Caco-2 (cell line): ENCODE results near the gene ZNF606. TPM values are rescaled to one million over a fixed set of nuclear protein-coding genes. Genes with fewer than 3 reads are reported as not detected.
A peak's percentile ranks its signal among the peaks of the same experiment; 100 is the strongest.
"Not testable (repeated sequence)": the region's sequence is repeated elsewhere in the genome, so short reads cannot be mapped to it uniquely, and the experiment has no call there.

Source experiments
- BruUV-seq: library from RNA; stranded (reverse); fragments of 400-500 nt; replicated peaks from 2 replicates; lab custom pipeline; 2021; lab: Mats Ljungman, UMichigan
- CTCF ChIA-PET: fragments of 300-600 bp; sonication (Branson Sonifier 250); formaldehyde crosslinking; loops from one replicate; lab custom pipeline; 2022; ENCODE audit warnings: antibody characterized with exemption; lab: Charles Lee
- POLR2A ChIA-PET: fragments of 300-600 bp; sonication (Branson Sonifier 250); formaldehyde crosslinking; loops from one replicate; lab custom pipeline; 2022; ENCODE audit warnings: antibody characterized with exemption; lab: Charles Lee
- DNase-seq, 2 experiments: peaks; one replicate each; pipeline versions ENCODE4 v3.0.0 to v3.0.0-alpha.2; 2020 to 2022
- H3K27me3 ChIP-seq: replicated peaks from 2 replicates; pipeline ENCODE4 v1.6.0; 2011; ENCODE audit warnings: low read length; ENCODE audit not compliant: control insufficient read depth, insufficient read depth
- H3K36me3 ChIP-seq: 2 replicates; pipeline ENCODE4 v1.5.1; 2011; ENCODE audit warnings: low read length; ENCODE audit not compliant: control insufficient read depth, insufficient read depth
- H3K4me1 ChIP-seq: fragments of 250-450 bp; sonication (Bioruptor Pico); 2 replicates; pipeline ENCODE4 v1.5.1; 2020; ENCODE audit warnings: mild to moderate bottlenecking
- H3K4me3 ChIP-seq: 2 replicates; pipeline ENCODE4 v1.5.1; 2011; ENCODE audit warnings: low read depth, mild to moderate bottlenecking, control low read depth, low read length
- H3K9me3 ChIP-seq: fragments of 250-450 bp; sonication (Bioruptor Pico); 2 replicates; pipeline ENCODE4 v1.5.1; 2020; ENCODE audit warnings: mild to moderate bottlenecking, moderate library complexity
- H3K27ac Mint-ChIP-seq: one replicate; pipeline ENCODE4 v1.8.0; 2022; ENCODE audit warnings: mixed read lengths; ENCODE audit not compliant: unreplicated experiment
- H3K27me3 Mint-ChIP-seq: one replicate; pipeline ENCODE4 v1.8.0; 2022; ENCODE audit warnings: mixed read lengths; ENCODE audit not compliant: insufficient read depth, unreplicated experiment
- H3K36me3 Mint-ChIP-seq: one replicate; pipeline ENCODE4 v1.8.0; 2022; ENCODE audit warnings: mild to moderate bottlenecking, mixed read lengths; ENCODE audit not compliant: insufficient read depth, unreplicated experiment
- H3K4me1 Mint-ChIP-seq: one replicate; pipeline ENCODE4 v1.8.0; 2022; ENCODE audit warnings: low read depth, mixed read lengths; ENCODE audit not compliant: unreplicated experiment
- H3K4me3 Mint-ChIP-seq: one replicate; pipeline ENCODE4 v1.8.0; 2022; ENCODE audit warnings: mild to moderate bottlenecking, moderate library complexity, mixed read lengths; ENCODE audit not compliant: unreplicated experiment
- H3K9me3 Mint-ChIP-seq: one replicate; pipeline ENCODE4 v1.8.0; 2022; ENCODE audit warnings: mixed read lengths; ENCODE audit not compliant: unreplicated experiment
- CTCF ChIP-seq, 2 experiments: fragments of 200-600 bp in 1 of 2; IDR thresholded peaks; 1 replicate in 1 of 2; 2 replicates in 1 of 2; pipeline versions ENCODE4 v1.5.1 to v1.8.0; 2011 to 2022; ENCODE audit warnings: antibody characterized with exemption in 1 of 2, control low read depth in 1 of 2, inconsistent platforms in 1 of 2, low read depth in 1 of 2, low read length in 1 of 2, mild to moderate bottlenecking in 1 of 2, moderate library complexity in 1 of 2; ENCODE audit not compliant: insufficient read depth in 1 of 2, severe bottlenecking in 1 of 2, unreplicated experiment in 1 of 2
- intact Hi-C: fragments of 100-400 bp; cut with micrococcal nuclease; formaldehyde crosslinking; loops from one replicate; pipeline ENCODE4 v1.10.0; 2022; ENCODE audit not compliant: unreplicated experiment
- total RNA-seq: library from RNA; stranded (reverse); gene quantifications from 2 replicates; pipeline ENCODE4 v1.2.3, GENCODE V29; 2022

ZNF606 gene
- total RNA-seq, 1 experiment from 2014 or later = 13.0 TPM

- POLR2A ChIA-PET = no interaction called here
- Mint-ChIP-seq H3K4me3 (peak overlapping the region; percentile 67), H3K27me3 (no peaks in the 10 kb centered on the region), H3K36me3 (peaks cover 13% of the 10 kb centered on the region), H3K27ac (peak overlapping the region; percentile 45), H3K9me3 (peaks cover 55% of the 10 kb centered on the region), H3K4me1 (no peaks in the 10 kb centered on the region)
- Histone ChIP-seq H3K9me3 (peaks cover 11% of the 10 kb centered on the region; the same call in 1 of the 2 replicates), H3K4me1 (no peaks in the 10 kb centered on the region), H3K27me3 (no peaks in the 10 kb centered on the region), H3K4me3 (peak overlapping the region; percentile 45), H3K36me3 (no peaks in the 10 kb centered on the region)
- CTCF ChIA-PET = no interaction called here
- intact Hi-C loops = no loop called here
- DNase-seq = no peak
- TF ChIP-seq CTCF (IDR thresholded peaks at IDR 0.05; ENCODE audit: insufficient read depth in 1 of 2, low read depth in 1 of 2, low read length in 1 of 2, severe bottlenecking in 1 of 2, unreplicated experiment in 1 of 2) = no peak
- BruUV-seq = no TSS peak
Observed at GRCh38 chr19:58009301-58009665, 6.7 kb upstream of the ZNF606 start.

- H3K4me1 Mint-ChIP-seq, H3K4me1 ChIP-seq, H3K27me3 Mint-ChIP-seq, H3K4me3 ChIP-seq, H3K27me3 ChIP-seq, DNase-seq, POLR2A ChIA-PET, BruUV-seq, H3K36me3 ChIP-seq, H3K27ac Mint-ChIP-seq, intact Hi-C loops: not testable (repeated sequence)
- Mint-ChIP-seq H3K36me3 (peaks cover 17% of the 10 kb centered on the region), H3K9me3 (peaks cover 59% of the 10 kb centered on the region), H3K4me3 (peak overlapping the region; percentile 67)
- CTCF ChIA-PET = interaction anchor here (0.5 kb wide), 1 partner anchor 509 kb away, joined by 3 read pairs; the partner anchor contains the start of gene ZNF773
- peaks cover 13% of the 10 kb centered on the region for H3K9me3 ChIP-seq
Observed at GRCh38 chr19:58008877-58009276, 6.3 kb upstream of the ZNF606 start.

GRCh38 chr19:58007285-58007684 is 4.7 kb upstream of the ZNF606 start:
- no peaks in the 10 kb centered on the region for H3K4me1 Mint-ChIP-seq
- BruUV-seq = no TSS peak
- intact Hi-C loops = no loop called here
- no peaks in the 10 kb centered on the region for H3K4me1 ChIP-seq
- H3K27me3 Mint-ChIP-seq = peaks cover 3% of the 10 kb centered on the region
- ChIA-PET CTCF (no interaction called here), POLR2A (no interaction called here)
- peak in 1 of 2 experiments; percentile 21 for DNase-seq
- H3K4me3 Mint-ChIP-seq = no peak overlapping the region
- peaks cover 24% of the 10 kb centered on the region for H3K9me3 ChIP-seq
- H3K27ac Mint-ChIP-seq = no peak overlapping the region
- H3K9me3 Mint-ChIP-seq = peaks cover 52% of the 10 kb centered on the region
- TF ChIP-seq CTCF (IDR thresholded peaks at IDR 0.05; ENCODE audit: insufficient read depth in 1 of 2, low read depth in 1 of 2, low read length in 1 of 2, severe bottlenecking in 1 of 2, unreplicated experiment in 1 of 2) = no peak
- no peaks in the 10 kb centered on the region; the same call in 1 of the 2 replicates for H3K36me3 ChIP-seq
- no peaks in the 10 kb centered on the region for H3K27me3 ChIP-seq
- H3K36me3 Mint-ChIP-seq = peaks cover 27% of the 10 kb centered on the region
- no peak overlapping the region for H3K4me3 ChIP-seq
